Right lobe of liver (tissue), 6 donors: ENCODE data around the gene ZBTB43. TPM values are rescaled to one million over a fixed set of nuclear protein-coding genes. Genes with fewer than 3 reads are reported as not detected.

Experiments
- ATAC-seq, 4 donors: fragments of 200-7000 bp; cut with Tn5 transposase; one replicate each; pipeline ENCODE4 v1.9.1; 2020; ENCODE audit warnings: mild to moderate bottlenecking in 4 of 4, moderate library complexity in 4 of 4
- DNase-seq, 3 donors: peaks; one replicate each; pipeline ENCODE4 v3.0.0-alpha.2; 2020
- H3K27ac ChIP-seq, 3 donors: fragments of 200-600 bp; one replicate each; pipeline ENCODE4 v1.8.0; 2022
- H3K27me3 ChIP-seq, 2 donors: fragments of 200-600 bp; one replicate each; pipeline ENCODE4 v1.8.0; 2022
- H3K36me3 ChIP-seq, 4 donors: fragments of 200-600 bp; sonication (generic) in 1 of 4; one replicate each; pipeline versions ENCODE4 v1.5.1 to v1.8.0; 2017 to 2022; ENCODE audit warnings: control low read depth in 1 of 4
- H3K4me1 ChIP-seq, 4 donors: fragments of 200-600 bp; sonication (generic) in 1 of 4; one replicate each; pipeline versions ENCODE4 v1.5.1 to v1.8.0; 2017 to 2022; ENCODE audit warnings: control low read depth in 1 of 4
- H3K4me3 ChIP-seq, 3 donors: fragments of 200-600 bp; one replicate each; pipeline ENCODE4 v1.8.0; 2022
- H3K9me3 ChIP-seq, 4 donors: fragments of 200-600 bp; sonication (generic) in 1 of 4; one replicate each; pipeline versions ENCODE4 v1.5.1 to v1.8.0; 2017 to 2022; ENCODE audit warnings: control low read depth in 1 of 4
- CTCF ChIP-seq, 4 donors: fragments of 200-600 bp in 3 of 4; fragments of 450-650 bp in 1 of 4; IDR thresholded peaks; one replicate each; pipeline versions ENCODE4 v1.5.1 to v1.8.0; 2016 to 2022; ENCODE audit warnings: antibody characterized with exemption in 4 of 4, mild to moderate bottlenecking in 2 of 4
- POLR2A ChIP-seq: fragments of 450-650 bp; IDR thresholded peaks from one replicate; pipeline ENCODE4 v1.6.1; 2017; ENCODE audit warnings: antibody characterized with exemption, mild to moderate bottlenecking
- WGBS: methylation state at CpG from one replicate; pipeline ENCODE4 v1.1.6; 2018; ENCODE audit warnings: low coverage, low lambda C conversion rate; ENCODE audit not compliant: insufficient coverage; ENCODE audit errors: missing lambda C conversion rate; 5-methylcytosine and 5-hydroxymethylcytosine counted together
- intact Hi-C, 2 donors: fragments of 100-400 bp; cut with DNase I; formaldehyde crosslinking; loops; one replicate each; pipeline versions ENCODE4 v1.11.2 to v1.14.1; 2022
- total RNA-seq, 6 experiments: library from RNA; depleted of rRNA in 2 of 6; stranded (reverse); fragments of >200 nt in 2 of 6; fragmentation: NEBNext Ultra II Directional in 3 of 6; extraction: Animal tissue kit (Norgen Biotek cat#: 25700) in 3 of 6; gene quantifications; one replicate each; pipeline versions ENCODE4 v1.1.0 to v1.2.4, GENCODE V29; 2016 to 2023
- donor health status: DM: no; HTN: yes; CAD: no.
- donor health status: DM: no; HTN: no; CAD: no.
- donor health status: DM: no; HTN: no; CAD: no.
- donor health status: DM: no; HTN: yes; CAD: no.
- donor health status: DM: no; HTN: yes; CAD: no.

The ZBTB43 gene
- total RNA-seq, 6 experiments from 2014 or later = 4.8 to 14.5 (median 9.9) TPM

- Histone ChIP-seq H3K27me3 (no peaks in the 10 kb centered on the region), H3K4me3 (no peak overlapping the region), H3K9me3 (no peaks in the 10 kb centered on the region), H3K4me1 (no peaks in the 10 kb centered on the region), H3K36me3 (peaks cover 0 to 13% (median 4%) of the 10 kb centered on the region in 4 donors), H3K27ac (no peak overlapping the region)
- 84% methylated on average over 6 of the region's 12 CpGs for WGBS
- no peak for ATAC-seq
- intact Hi-C loops = no loop called here
- TF ChIP-seq CTCF (IDR thresholded peaks at IDR 0.05) (no peak), POLR2A (no peak)
- DNase-seq = no peak
These were observed 34.1 kb downstream of the ZBTB43 start for GRCh38 chr9:126838895-126839294.

GRCh38 chr9:126839301-126839700, 34.5 kb downstream of the ZBTB43 start:
- Histone ChIP-seq H3K36me3 (peaks cover 0 to 9% (median 3%) of the 10 kb centered on the region in 4 donors), H3K4me3 (no peak overlapping the region), H3K9me3 (no peaks in the 10 kb centered on the region), H3K4me1 (no peaks in the 10 kb centered on the region), H3K27me3 (no peaks in the 10 kb centered on the region), H3K27ac (no peak overlapping the region)
- intact Hi-C loops = no loop called here
- DNase-seq (no peak), ATAC-seq (no peak)
- WGBS = no CpG with 5 or more reads among the region's 8 CpGs
- no peak for TF ChIP-seq CTCF (IDR thresholded peaks at IDR 0.05)
- TF ChIP-seq POLR2A = no peak

DNA sequence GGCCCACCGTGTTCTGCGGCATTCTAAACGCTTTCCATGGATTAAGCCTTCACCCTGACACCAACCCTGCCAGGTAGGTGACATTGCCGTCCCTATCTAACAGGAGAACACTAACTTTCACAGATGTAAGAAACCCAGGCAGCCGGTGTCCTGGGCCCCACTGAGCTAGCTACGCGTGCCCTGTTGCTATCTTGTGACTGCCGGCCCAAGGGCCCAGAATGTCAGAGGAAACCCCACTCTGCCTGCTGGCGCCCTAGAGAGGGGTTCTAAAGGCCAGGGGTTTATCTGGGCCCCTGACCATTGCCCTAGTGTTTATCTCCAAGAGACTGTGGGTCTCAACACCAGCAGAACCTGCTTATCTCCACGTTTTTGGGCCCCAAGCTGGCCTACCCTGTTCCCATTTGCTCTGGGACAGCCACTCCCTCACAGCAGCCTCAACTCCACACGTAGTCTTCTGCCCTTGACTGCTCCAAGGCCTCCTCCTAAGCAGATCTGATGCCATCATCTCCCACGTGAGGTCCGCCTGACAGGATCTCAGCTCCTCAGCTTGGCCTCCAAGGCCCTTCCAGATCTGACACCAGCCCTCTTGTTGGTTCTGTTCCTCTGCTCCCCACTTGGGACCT, 37.5 kb downstream of the ZBTB43 start:
- H3K4me1 ChIP-seq = no peaks in the 10 kb centered on the region
- 85% methylated on average over 5 of the region's 13 CpGs for WGBS
- no peak for TF ChIP-seq POLR2A
- TF ChIP-seq CTCF (IDR thresholded peaks at IDR 0.05) = no peak
- ATAC-seq (peak in 1 of 4 donors; percentile 25), DNase-seq (no peak)
- H3K27ac ChIP-seq = no peak overlapping the region
- H3K9me3 ChIP-seq = no peaks in the 10 kb centered on the region
- intact Hi-C loops = no loop called here
- H3K4me3 ChIP-seq = no peak overlapping the region
- no peaks in the 10 kb centered on the region for H3K27me3 ChIP-seq
- H3K36me3 ChIP-seq = peaks cover 0 to 4% (median 0%) of the 10 kb centered on the region in 4 donors

DNA sequence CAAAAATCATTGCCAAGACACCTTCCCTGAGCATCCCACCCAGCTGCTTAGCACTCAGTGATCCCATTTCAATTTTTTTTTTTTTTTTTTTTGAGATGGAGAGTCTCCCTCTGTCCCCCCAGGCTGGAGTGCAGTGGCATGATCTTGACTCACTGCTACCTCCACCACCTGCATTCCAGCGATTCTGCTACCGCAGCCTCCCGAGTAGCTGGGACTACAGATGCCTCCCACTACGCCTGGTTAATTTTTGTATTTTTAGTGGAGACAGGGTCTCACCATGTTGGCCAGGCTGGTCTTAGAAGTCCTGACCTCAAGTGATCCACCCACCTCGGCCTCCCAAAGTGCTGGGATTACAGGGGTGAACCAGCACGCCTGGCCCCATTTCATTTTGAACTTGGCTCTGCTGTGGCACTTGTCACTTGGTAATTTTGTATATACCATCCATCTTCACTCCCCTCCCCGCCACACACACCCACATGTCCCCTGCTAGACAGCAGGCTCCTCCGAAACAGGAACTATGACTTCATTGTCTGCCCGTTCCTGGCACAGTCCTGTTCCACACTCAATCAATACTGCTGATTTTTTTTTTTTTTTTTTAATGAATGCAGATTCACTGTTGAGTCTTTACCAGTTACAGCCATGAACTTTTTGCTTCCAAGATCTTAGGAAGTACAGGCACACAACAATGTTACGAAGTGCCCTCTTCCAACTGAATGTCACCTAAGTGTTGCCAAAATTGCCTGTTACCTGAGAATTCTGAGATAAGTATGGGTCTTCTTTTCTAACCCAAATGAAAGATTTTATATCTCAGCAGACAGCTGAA, 38.3 kb downstream of the ZBTB43 start:
- ATAC-seq (peak in 3 of 4 donors; percentile 33 to 84 (median 43)), DNase-seq (no peak)
- Histone ChIP-seq H3K27ac (no peak overlapping the region), H3K4me1 (no peaks in the 10 kb centered on the region), H3K4me3 (no peak overlapping the region), H3K9me3 (no peaks in the 10 kb centered on the region), H3K27me3 (no peaks in the 10 kb centered on the region), H3K36me3 (peaks cover 0 to 4% (median 0%) of the 10 kb centered on the region in 4 donors)
- no peak for TF ChIP-seq POLR2A
- TF ChIP-seq CTCF (IDR thresholded peaks at IDR 0.05) = no peak
- WGBS = 67% methylated on average over 9 of the region's 10 CpGs
- intact Hi-C loops = no loop called here
